A673 (cell line): Measurements from ENCODE around the gene EFNA3. TPM values are rescaled to one million over a fixed set of nuclear protein-coding genes. Genes with fewer than 3 reads are reported as not detected.

Experiments
- BruUV-seq: library from RNA; stranded (reverse); fragments of 400-500 nt; replicated peaks from 2 replicates; lab custom pipeline; 2021; lab: Mats Ljungman, UMichigan
- CTCF ChIA-PET: fragments of 300-600 bp; sonication (Branson Sonifier 250); formaldehyde crosslinking; loops from one replicate; lab custom pipeline; 2022; ENCODE audit warnings: antibody characterized with exemption; lab: Charles Lee
- POLR2A ChIA-PET: fragments of 300-600 bp; sonication (Branson Sonifier 250); formaldehyde crosslinking; loops from one replicate; lab custom pipeline; 2022; ENCODE audit warnings: antibody characterized with exemption; ENCODE audit not compliant: low non-redundant PET; lab: Charles Lee
- DNase-seq: peaks from one replicate; pipeline ENCODE4 v3.0.0-alpha.2; 2015; ENCODE audit warnings: low spot score
- H3K27ac ChIP-seq: fragments of 200-600 bp; sonication (generic); 2 replicates; pipeline ENCODE4 v1.5.1; 2016; ENCODE audit warnings: mixed run types, low read depth, mild to moderate bottlenecking, mixed read lengths, antibody characterized with exemption, low read length; ENCODE audit not compliant: poor library complexity, severe bottlenecking
- H3K27me3 ChIP-seq: fragments of 200-600 bp; sonication (generic); replicated peaks from 2 replicates; pipeline ENCODE4 v1.6.1; 2017; ENCODE audit warnings: mixed run types, low read depth, mild to moderate bottlenecking, mixed read lengths, antibody characterized with exemption, low read length; ENCODE audit not compliant: insufficient read depth, poor library complexity
- H3K36me3 ChIP-seq: fragments of 200-600 bp; sonication (generic); 2 replicates; pipeline ENCODE4 v1.6.1; 2016; ENCODE audit warnings: mixed run types, mild to moderate bottlenecking, mixed read lengths, antibody characterized with exemption, low read length; ENCODE audit not compliant: insufficient read depth, poor library complexity, severe bottlenecking
- H3K4me1 ChIP-seq: fragments of 200-600 bp; sonication (generic); 2 replicates; pipeline ENCODE4 v1.6.1; 2017; ENCODE audit warnings: mixed run types, mild to moderate bottlenecking, mixed read lengths, antibody characterized with exemption, low read length; ENCODE audit not compliant: insufficient read depth, poor library complexity, severe bottlenecking
- H3K4me3 ChIP-seq: fragments of 200-600 bp; sonication (generic); 2 replicates; pipeline ENCODE4 v1.5.1; 2016; ENCODE audit warnings: low read depth, mixed run types, mild to moderate bottlenecking, mixed read lengths, low read length; ENCODE audit not compliant: poor library complexity, severe bottlenecking
- H3K9me3 ChIP-seq: fragments of 200-600 bp; sonication (generic); 2 replicates; pipeline ENCODE4 v1.6.1; 2016; ENCODE audit warnings: mixed run types, low read depth, mild to moderate bottlenecking, mixed read lengths, antibody characterized with exemption, low read length; ENCODE audit not compliant: poor library complexity, severe bottlenecking
- CTCF ChIP-seq: fragments of 300-800, 200-600 bp; sonication (generic); conservative IDR thresholded peaks from 2 replicates; pipeline ENCODE4 v1.5.1; 2017; ENCODE audit warnings: low read depth, mild to moderate bottlenecking, antibody characterized with exemption, low read length, moderate library complexity, mixed read lengths
- EZH2 ChIP-seq: fragments of 200-600 bp; sonication (generic); IDR thresholded peaks from 2 replicates; pipeline ENCODE4 v1.6.1; 2017; ENCODE audit warnings: borderline replicate concordance, low read depth, mild to moderate bottlenecking, mixed read lengths, antibody characterized with exemption, low read length; ENCODE audit not compliant: poor library complexity, severe bottlenecking
- intact Hi-C: fragments of 100-400 bp; cut with micrococcal nuclease; formaldehyde crosslinking; loops from one replicate; pipeline ENCODE4 v1.10.0; 2022; ENCODE audit not compliant: unreplicated experiment
- total RNA-seq: library from RNA; stranded (reverse); gene quantifications from 2 replicates; pipeline ENCODE4 v1.2.3, GENCODE V29; 2021

The EFNA3 gene
- total RNA-seq, 1 experiment from 2014 or later: 5.8 TPM

- Histone ChIP-seq H3K4me1 (peaks cover 29% of the 10 kb centered on the region), H3K27me3 (peaks cover 13% of the 10 kb centered on the region), H3K27ac (no peak overlapping the region), H3K36me3 (no peaks in the 10 kb centered on the region), H3K9me3 (no peaks in the 10 kb centered on the region), H3K4me3 (peak overlapping the region; percentile 69)
- TF ChIP-seq EZH2 (no peak), CTCF (peak; percentile 97)
- DNase-seq: peak; percentile 82
- intact Hi-C loops: no loop called here
- CTCF ChIA-PET: interaction anchor here (1.5 to 2.1 kb wide), 4 partner anchors 24 to 87 kb away, joined by 5 to 35 read pairs (median 11); partner anchors contain the start of genes EFNA4 and KRTCAP2
- no TSS peak for BruUV-seq
- POLR2A ChIA-PET: interaction anchor here (0.5 kb wide), 1 partner anchor 124 kb away, joined by 4 read pairs; no protein-coding TSS in a partner anchor
Observed at GRCh38 chr1:155086128-155086741, 7.6 kb downstream of the EFNA3 start.

GRCh38 chr1:155086856-155087535 lies 8.4 kb downstream of the EFNA3 start:
- POLR2A ChIA-PET: no interaction called here

More at GRCh38 chr1:155086856-155087535, 8.4 kb downstream of the EFNA3 start:
- H3K9me3 ChIP-seq: no peaks in the 10 kb centered on the region
- DNase-seq: no peak
- peaks cover 22% of the 10 kb centered on the region for H3K4me1 ChIP-seq
- CTCF ChIA-PET: no interaction called here
- TF ChIP-seq CTCF: no peak; the same call in 1 of the 2 replicates
- no peak for TF ChIP-seq EZH2
- intact Hi-C loops: no loop called here
- no peak overlapping the region for H3K4me3 ChIP-seq
- no peak overlapping the region for H3K27ac ChIP-seq
- H3K27me3 ChIP-seq: peaks cover 6% of the 10 kb centered on the region
- no peaks in the 10 kb centered on the region for H3K36me3 ChIP-seq
- BruUV-seq: no TSS peak
